Smooth muscle cell (in vitro differentiated cells): ENCODE results near the gene XYLT1. TPM values are rescaled to one million over a fixed set of nuclear protein-coding genes. Genes with fewer than 3 reads are reported as not detected.

Experiments used
- DNase-seq: peaks from one replicate; lab custom pipeline; 2025; ENCODE audit not compliant: unreplicated experiment; lab: John Stamatoyannopoulos, UW
- H2AFZ ChIP-seq: fragments of 200-600 bp; sonication (generic); 2 replicates; pipeline ENCODE4 v1.6.0; 2016; ENCODE audit warnings: antibody characterized with exemption, low read depth, mild to moderate bottlenecking
- H3F3A ChIP-seq: fragments of 200-600 bp; sonication (generic); 2 replicates; pipeline ENCODE4 v1.6.0; 2017; ENCODE audit warnings: antibody characterized with exemption, low read depth
- H3K27ac ChIP-seq: fragments of 200-600 bp; sonication (generic); 2 replicates; pipeline ENCODE4 v1.5.1; 2016; ENCODE audit warnings: low read depth, mild to moderate bottlenecking
- H3K27me3 ChIP-seq: fragments of 200-600 bp; sonication (generic); 2 replicates; pipeline ENCODE4 v1.6.1; 2016; ENCODE audit warnings: low read depth, mild to moderate bottlenecking
- H3K36me3 ChIP-seq: fragments of 200-600 bp; sonication (generic); 2 replicates; pipeline ENCODE4 v1.5.1; 2016; ENCODE audit warnings: low read depth
- H3K4me1 ChIP-seq: fragments of 200-600 bp; sonication (generic); 2 replicates; pipeline ENCODE4 v1.5.1; 2016; ENCODE audit warnings: low read depth
- H3K4me2 ChIP-seq: fragments of 200-600 bp; sonication (generic); 2 replicates; pipeline ENCODE4 v1.6.0; 2016; ENCODE audit warnings: mild to moderate bottlenecking
- H3K4me3 ChIP-seq: fragments of 200-600 bp; sonication (generic); 2 replicates; pipeline ENCODE4 v1.5.1; 2016; ENCODE audit warnings: mild to moderate bottlenecking
- H3K79me2 ChIP-seq: fragments of 200-600 bp; sonication (generic); 2 replicates; pipeline ENCODE4 v1.6.0; 2016; ENCODE audit warnings: low read depth, mild to moderate bottlenecking
- H3K9ac ChIP-seq: fragments of 200-600 bp; sonication (generic); 2 replicates; pipeline ENCODE4 v1.6.0; 2016; ENCODE audit warnings: low read depth
- H3K9me3 ChIP-seq: fragments of 200-600 bp; sonication (generic); replicated peaks from 2 replicates; pipeline ENCODE4 v1.5.1; 2016; ENCODE audit warnings: low read depth
- H4K20me1 ChIP-seq: fragments of 200-600 bp; sonication (generic); 2 replicates; pipeline ENCODE4 v1.6.0; 2016; ENCODE audit warnings: low read depth
- CTCF ChIP-seq: fragments of 200-600 bp; sonication (generic); IDR thresholded peaks from 2 replicates; pipeline ENCODE4 v1.5.1; 2017; ENCODE audit warnings: borderline replicate concordance, mild to moderate bottlenecking, antibody characterized with exemption; ENCODE audit not compliant: insufficient read depth, poor library complexity, severe bottlenecking
- WGBS: methylation state at CpG from one replicate; pipeline ENCODE4 v1.1.7; 2016; ENCODE audit warnings: low lambda C conversion rate; 5-methylcytosine and 5-hydroxymethylcytosine counted together
- polyA plus RNA-seq: library from polyadenylated mRNA; unstranded; fragments of >200 nt; fragmentation: Nextera tagmentation; extraction: Ambion mirVana; gene quantifications from 2 replicates; pipeline ENCODE4 v1.2.1, GENCODE V29; 2016
- total RNA-seq: library from RNA; depleted of rRNA; stranded (reverse); fragments of >200 nt; gene quantifications from 2 replicates; pipeline ENCODE4 v1.2.3, GENCODE V29; 2014

The XYLT1 gene
- total and polyA plus RNA-seq, 2 experiments from 2014 or later = 9.5 to 19.9 TPM

DNA sequence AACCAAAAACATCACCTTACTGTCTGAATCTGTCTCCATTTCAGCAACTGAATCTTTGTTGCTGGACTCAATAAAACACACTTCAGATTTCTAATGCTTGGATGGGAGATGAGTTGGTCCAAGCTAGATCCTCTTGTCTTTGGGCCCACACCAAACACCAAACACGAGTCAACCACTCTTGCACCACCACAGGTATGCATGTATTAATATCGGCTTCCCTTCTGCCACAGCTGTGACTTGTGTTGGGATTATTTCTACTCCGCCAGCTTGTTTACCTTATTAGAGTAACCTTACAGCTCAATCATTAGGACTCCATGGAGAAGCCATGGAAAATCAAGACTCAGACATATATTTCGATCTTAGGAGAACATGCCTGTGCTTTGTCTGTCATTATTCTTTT is 49.9 kb downstream of the XYLT1 start:
- no peak overlapping the region for H3K27ac ChIP-seq

DNA sequence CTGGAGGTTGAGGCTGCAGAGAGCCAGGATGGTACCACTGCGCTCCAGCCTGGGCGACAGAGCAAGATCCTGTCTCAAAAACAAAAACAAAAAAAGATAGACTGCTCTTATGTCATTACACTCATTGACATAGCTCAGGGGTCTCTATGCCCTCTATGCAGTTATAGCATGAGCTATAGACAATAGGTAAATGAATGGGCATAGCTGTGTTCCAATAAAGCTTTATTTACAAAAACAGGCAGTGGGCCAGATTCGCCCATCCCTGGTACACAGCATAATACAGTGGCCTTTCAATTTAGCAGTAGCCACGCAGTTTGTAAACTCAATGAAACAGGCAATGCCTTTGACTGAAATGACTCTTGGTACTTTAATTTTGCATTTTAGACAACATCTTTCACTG is 51.5 kb downstream of the XYLT1 start:
- Histone ChIP-seq H3K4me2 (no peak overlapping the region), H3F3A (no peaks in the 10 kb centered on the region), H3K79me2 (no peaks in the 10 kb centered on the region), H3K4me1 (peaks cover 7% of the 10 kb centered on the region), H2AFZ (no peak overlapping the region), H4K20me1 (peaks cover 91% of the 10 kb centered on the region), H3K27me3 (no peaks in the 10 kb centered on the region), H3K9me3 (no peaks in the 10 kb centered on the region), H3K9ac (no peak overlapping the region), H3K36me3 (no peaks in the 10 kb centered on the region), H3K27ac (no peak overlapping the region), H3K4me3 (no peak overlapping the region)
- no peak for DNase-seq
- 94% methylated on average over 4 of the region's 4 CpGs for WGBS
- TF ChIP-seq CTCF = no peak

More for the DNA sequence above, 49.9 kb downstream of the XYLT1 start:
- no peak overlapping the region for H3K9ac ChIP-seq
- no peak for TF ChIP-seq CTCF
- no peak overlapping the region for H3K4me3 ChIP-seq
- no peak overlapping the region for H2AFZ ChIP-seq
- 84% methylated on average over 4 of the region's 4 CpGs for WGBS
- no peaks in the 10 kb centered on the region for H3F3A ChIP-seq
- DNase-seq = no peak
- no peaks in the 10 kb centered on the region for H3K36me3 ChIP-seq
- peaks cover 89% of the 10 kb centered on the region for H4K20me1 ChIP-seq
- H3K79me2 ChIP-seq = no peaks in the 10 kb centered on the region
- H3K4me1 ChIP-seq = peaks cover 7% of the 10 kb centered on the region
- no peaks in the 10 kb centered on the region for H3K27me3 ChIP-seq
- H3K4me2 ChIP-seq = no peak overlapping the region
- no peaks in the 10 kb centered on the region for H3K9me3 ChIP-seq

DNA sequence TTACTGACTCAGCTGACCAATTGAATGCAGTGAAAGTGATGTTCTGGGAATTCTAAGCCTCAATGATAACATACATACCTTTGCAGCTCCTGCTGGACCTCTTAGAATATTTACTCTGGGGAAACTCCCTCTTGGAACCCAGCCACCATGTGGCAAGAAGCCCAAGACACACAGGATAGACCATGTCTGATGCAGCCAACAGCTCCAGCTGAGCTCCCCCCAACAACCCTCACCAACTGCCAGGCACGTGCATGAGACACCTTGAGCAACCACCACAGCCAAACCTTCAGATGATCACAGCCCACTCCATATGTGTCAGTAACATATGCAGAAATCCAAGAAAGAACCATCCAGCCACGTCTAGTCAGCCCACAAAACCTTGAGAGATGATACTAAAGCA is 53.0 kb downstream of the XYLT1 start:
- Histone ChIP-seq H3F3A (no peaks in the 10 kb centered on the region), H4K20me1 (peaks cover 88% of the 10 kb centered on the region), H3K9me3 (no peaks in the 10 kb centered on the region), H3K79me2 (no peaks in the 10 kb centered on the region), H3K27ac (no peak overlapping the region), H2AFZ (no peak overlapping the region), H3K4me3 (no peak overlapping the region), H3K36me3 (no peaks in the 10 kb centered on the region), H3K4me2 (no peak overlapping the region), H3K27me3 (no peaks in the 10 kb centered on the region), H3K4me1 (peaks cover 7% of the 10 kb centered on the region), H3K9ac (no peak overlapping the region)
- DNase-seq = no peak
- TF ChIP-seq CTCF = no peak
- 91% methylated on average over 2 of the region's 2 CpGs for WGBS

GRCh38 chr16:17416461-17417311 is 54.1 kb downstream of the XYLT1 start:
- no peak overlapping the region for H3K9ac ChIP-seq
- no peak overlapping the region for H3K27ac ChIP-seq
- H3K4me2 ChIP-seq = no peak overlapping the region
- H3K4me1 ChIP-seq = peaks cover 7% of the 10 kb centered on the region
- no peak overlapping the region for H2AFZ ChIP-seq
- peaks cover 85% of the 10 kb centered on the region for H4K20me1 ChIP-seq
- H3F3A ChIP-seq = no peaks in the 10 kb centered on the region
- DNase-seq = no peak
- H3K4me3 ChIP-seq = no peak overlapping the region
- TF ChIP-seq CTCF = no peak
- 47% methylated on average over 14 of the region's 14 CpGs for WGBS
- H3K36me3 ChIP-seq = no peaks in the 10 kb centered on the region
- no peaks in the 10 kb centered on the region for H3K79me2 ChIP-seq
- H3K27me3 ChIP-seq = no peaks in the 10 kb centered on the region
- H3K9me3 ChIP-seq = no peaks in the 10 kb centered on the region
